Astrocyte (in vitro differentiated cells and primary cell): ENCODE results near the gene ZMYND15.

Experiments
- EZH2 ChIP-seq: IDR thresholded peaks from 2 replicates; pipeline ENCODE4 v1.6.1; 2012; ENCODE audit warnings: mild to moderate bottlenecking, low read length, inconsistent platforms; ENCODE audit not compliant: insufficient read depth
- TF ChIP-seq, protein P1 (sequence below): IDR thresholded peaks from 2 replicates; pipeline ENCODE4 v1.5.1; 2011; ENCODE audit warnings: low read depth, mild to moderate bottlenecking, inconsistent platforms, low read length, moderate library complexity; ENCODE audit not compliant: insufficient read depth

DNA sequence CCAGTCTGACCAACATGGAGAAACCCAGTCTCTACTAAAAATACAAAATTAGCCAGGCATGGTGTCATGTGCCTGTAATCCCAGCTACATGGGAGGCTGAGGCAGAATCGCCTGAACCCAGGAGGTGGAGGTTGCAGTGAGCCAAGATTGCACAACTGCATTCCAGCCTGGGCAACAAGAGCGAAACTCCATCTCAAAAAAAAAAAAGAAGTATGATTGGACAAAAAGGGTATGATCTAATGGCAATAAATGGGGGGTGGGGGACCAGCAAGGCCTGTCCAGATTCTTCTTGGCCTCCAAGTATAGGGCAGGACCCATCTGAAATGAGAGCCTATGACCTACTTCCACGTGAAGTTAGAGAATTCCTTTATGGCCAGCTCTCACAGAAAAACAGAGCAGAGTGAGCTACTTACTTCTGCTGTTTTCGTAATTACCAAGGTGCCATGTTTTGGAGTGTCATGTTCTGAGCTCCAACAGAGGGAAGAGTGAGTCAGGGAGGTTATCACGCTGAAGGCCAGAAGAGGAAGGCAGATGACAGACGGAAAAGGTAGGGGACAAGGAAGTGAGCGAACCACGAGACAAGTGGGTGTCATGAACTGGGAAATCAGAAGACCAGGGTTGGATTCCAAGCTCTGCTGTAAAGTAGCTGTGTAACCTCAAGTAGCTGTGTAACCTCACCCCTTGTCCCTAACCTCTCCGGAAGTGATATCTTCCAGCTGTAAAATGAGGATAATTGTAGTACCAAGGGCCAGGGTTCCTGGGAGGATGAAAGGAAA, 3.6 kb upstream of the ZMYND15 start:
- TF ChIP-seq, protein P1, sequence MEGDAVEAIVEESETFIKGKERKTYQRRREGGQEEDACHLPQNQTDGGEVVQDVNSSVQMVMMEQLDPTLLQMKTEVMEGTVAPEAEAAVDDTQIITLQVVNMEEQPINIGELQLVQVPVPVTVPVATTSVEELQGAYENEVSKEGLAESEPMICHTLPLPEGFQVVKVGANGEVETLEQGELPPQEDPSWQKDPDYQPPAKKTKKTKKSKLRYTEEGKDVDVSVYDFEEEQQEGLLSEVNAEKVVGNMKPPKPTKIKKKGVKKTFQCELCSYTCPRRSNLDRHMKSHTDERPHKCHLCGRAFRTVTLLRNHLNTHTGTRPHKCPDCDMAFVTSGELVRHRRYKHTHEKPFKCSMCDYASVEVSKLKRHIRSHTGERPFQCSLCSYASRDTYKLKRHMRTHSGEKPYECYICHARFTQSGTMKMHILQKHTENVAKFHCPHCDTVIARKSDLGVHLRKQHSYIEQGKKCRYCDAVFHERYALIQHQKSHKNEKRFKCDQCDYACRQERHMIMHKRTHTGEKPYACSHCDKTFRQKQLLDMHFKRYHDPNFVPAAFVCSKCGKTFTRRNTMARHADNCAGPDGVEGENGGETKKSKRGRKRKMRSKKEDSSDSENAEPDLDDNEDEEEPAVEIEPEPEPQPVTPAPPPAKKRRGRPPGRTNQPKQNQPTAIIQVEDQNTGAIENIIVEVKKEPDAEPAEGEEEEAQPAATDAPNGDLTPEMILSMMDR = no peak
- TF ChIP-seq EZH2 = no peak
